ENCODE measurements around the gene ENDOU. TPM values are rescaled to one million over a fixed set of nuclear protein-coding genes. Genes with fewer than 3 reads are reported as not detected.
A peak's percentile ranks its signal among the peaks of the same experiment; 100 is the strongest.

ENDOU gene
- polyA plus RNA-seq, 3 donors, result 0.17 to 0.40 TPM; not detected in 1

DNA sequence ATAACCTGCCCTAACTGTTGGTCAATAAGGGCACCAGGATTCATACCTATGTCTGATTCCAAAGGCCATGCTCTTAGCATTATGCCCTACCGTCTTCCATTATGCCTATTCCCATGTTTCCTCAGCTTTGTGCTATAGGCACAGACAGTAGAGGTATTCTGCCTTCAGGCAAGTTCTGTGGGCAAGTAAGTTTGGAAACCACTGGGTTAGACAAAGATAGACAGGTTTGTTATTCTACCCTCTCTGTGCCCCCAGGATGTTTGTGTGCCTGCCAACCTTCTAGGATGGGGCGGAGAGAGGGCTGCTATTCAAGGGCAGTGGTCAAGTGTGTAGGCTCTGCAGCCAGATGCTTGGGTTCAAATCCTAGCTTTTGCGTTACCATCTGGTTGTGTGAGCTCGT lies 28.8 kb upstream of the ENDOU start:
- H3K9me3 Mint-ChIP-seq, result no peaks in the 10 kb centered on the region
- H3K27ac Mint-ChIP-seq, result no peak overlapping the region
- H3K36me3 ChIP-seq (replicated peaks in 1 of 2; ENCODE audit: control insufficient read depth in 1 of 2, insufficient read depth in 2 of 2, low read length in 2 of 2), result no peaks in the 10 kb centered on the region
- no peak overlapping the region for H3K9ac ChIP-seq (ENCODE audit: insufficient read depth, low read length, poor library complexity, severe bottlenecking)
- TF ChIP-seq, protein P1, sequence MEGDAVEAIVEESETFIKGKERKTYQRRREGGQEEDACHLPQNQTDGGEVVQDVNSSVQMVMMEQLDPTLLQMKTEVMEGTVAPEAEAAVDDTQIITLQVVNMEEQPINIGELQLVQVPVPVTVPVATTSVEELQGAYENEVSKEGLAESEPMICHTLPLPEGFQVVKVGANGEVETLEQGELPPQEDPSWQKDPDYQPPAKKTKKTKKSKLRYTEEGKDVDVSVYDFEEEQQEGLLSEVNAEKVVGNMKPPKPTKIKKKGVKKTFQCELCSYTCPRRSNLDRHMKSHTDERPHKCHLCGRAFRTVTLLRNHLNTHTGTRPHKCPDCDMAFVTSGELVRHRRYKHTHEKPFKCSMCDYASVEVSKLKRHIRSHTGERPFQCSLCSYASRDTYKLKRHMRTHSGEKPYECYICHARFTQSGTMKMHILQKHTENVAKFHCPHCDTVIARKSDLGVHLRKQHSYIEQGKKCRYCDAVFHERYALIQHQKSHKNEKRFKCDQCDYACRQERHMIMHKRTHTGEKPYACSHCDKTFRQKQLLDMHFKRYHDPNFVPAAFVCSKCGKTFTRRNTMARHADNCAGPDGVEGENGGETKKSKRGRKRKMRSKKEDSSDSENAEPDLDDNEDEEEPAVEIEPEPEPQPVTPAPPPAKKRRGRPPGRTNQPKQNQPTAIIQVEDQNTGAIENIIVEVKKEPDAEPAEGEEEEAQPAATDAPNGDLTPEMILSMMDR (IDR thresholded peaks at IDR 0.05), result no peak
- no peak overlapping the region for H3K4me3 ChIP-seq (replicated peaks in 1 of 3; ENCODE audit: low read depth in 2 of 3, low read length in 3 of 3)
- H3K4me1 Mint-ChIP-seq, result peaks cover 41% of the 10 kb centered on the region
- no peak overlapping the region for H3K27ac ChIP-seq (ENCODE audit: low read depth in 1 of 2, low read length in 2 of 2)
- no peak overlapping the region for H3K4me3 Mint-ChIP-seq
- peaks cover 5 to 14% (median 10%) of the 10 kb centered on the region in 3 donors for H3K27me3 Mint-ChIP-seq (ENCODE audit: low read depth in 3 of 3)
- WGBS (ENCODE audit: insufficient coverage), result 100% methylated on average over 1 of the region's 4 CpGs
- no peaks in the 10 kb centered on the region for H3K36me3 Mint-ChIP-seq
- no peaks in the 10 kb centered on the region for H3K27me3 ChIP-seq (ENCODE audit: control insufficient read depth in 2 of 2, insufficient read depth in 2 of 2, low read length in 2 of 2)
- intact Hi-C loops (cut with micrococcal nuclease), result no loop called here
- no peak overlapping the region for H3K4me2 ChIP-seq (replicated peaks; ENCODE audit: extremely low read depth, low read length, poor library complexity, severe bottlenecking)
- H4K20me1 ChIP-seq (ENCODE audit: insufficient read depth, low read length), result no peaks in the 10 kb centered on the region
- no peaks in the 10 kb centered on the region for H3K9me3 ChIP-seq (replicated peaks in 1 of 2; ENCODE audit: control insufficient read depth in 1 of 2, insufficient read depth in 1 of 2, low read length in 2 of 2)
- H3K79me2 ChIP-seq (ENCODE audit: insufficient read depth, low read length), result no peaks in the 10 kb centered on the region
- peaks cover 22 to 43% of the 10 kb centered on the region in 2 donors for H3K4me1 ChIP-seq (ENCODE audit: control insufficient read depth in 1 of 2, insufficient read depth in 2 of 2, low read length in 2 of 2)
- DNase-seq, result no peak
- H2AFZ ChIP-seq (ENCODE audit: insufficient read depth, low read depth, low read length, poor library complexity, severe bottlenecking), result no peak overlapping the region

DNA sequence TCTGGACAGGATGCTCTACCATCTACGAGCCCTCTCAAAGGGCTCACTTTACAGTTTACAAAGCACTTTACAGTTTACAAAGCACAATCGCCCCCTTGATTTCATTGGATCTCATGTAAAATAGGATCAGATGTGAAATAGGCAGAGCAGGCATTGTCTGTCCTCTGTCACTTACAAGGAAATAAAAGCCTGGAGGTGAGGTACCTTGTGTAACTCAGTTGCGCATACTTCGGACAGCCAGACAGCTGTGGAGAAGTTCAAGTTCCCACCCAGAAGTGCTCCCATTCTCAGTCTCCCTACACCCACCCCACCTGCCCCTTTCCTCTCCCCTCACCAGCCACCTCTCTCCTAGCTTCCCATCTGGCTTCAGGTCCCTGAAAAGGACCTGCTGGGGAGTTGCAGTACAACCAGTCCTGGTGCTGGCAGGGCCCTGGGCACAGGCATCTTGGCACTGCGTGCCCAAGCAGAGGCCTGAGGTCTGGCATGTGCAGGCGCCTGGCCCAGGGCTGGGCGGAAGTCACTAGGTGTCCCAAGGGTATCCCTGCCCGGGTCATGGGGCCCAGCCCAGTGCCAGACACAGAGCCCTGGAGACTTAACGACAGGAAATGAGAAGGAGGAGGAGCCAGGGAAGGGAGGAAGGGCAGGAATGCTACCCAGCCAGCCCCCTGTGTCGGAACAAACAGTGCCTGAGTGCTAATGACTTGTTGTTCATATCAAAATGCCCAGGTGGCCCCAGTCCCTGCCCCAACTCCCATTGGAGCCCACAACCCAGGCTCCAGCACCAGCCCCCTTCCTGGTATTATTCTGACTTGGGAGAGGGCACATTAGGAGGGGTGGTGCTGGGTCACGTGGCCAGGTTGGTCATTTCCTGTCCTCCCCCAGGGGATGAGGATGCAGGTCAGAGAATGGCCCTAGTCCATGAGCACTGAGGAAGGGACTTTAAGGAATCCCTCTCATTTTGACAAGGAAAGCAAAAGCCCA lies 28.0 kb upstream of the ENDOU start:
- TF ChIP-seq, protein P1 (IDR thresholded peaks at IDR 0.05), result no peak
- H3K27ac Mint-ChIP-seq, result peak overlapping the region in 2 of 7 donors; percentile 18 to 76
- 68% methylated on average over 5 of the region's 11 CpGs for WGBS (ENCODE audit: insufficient coverage)

More for the DNA sequence above, 28.0 kb upstream of the ENDOU start:
- peaks cover 38% of the 10 kb centered on the region for H3K4me1 Mint-ChIP-seq
- H3K9ac ChIP-seq (ENCODE audit: insufficient read depth, low read length, poor library complexity, severe bottlenecking), result no peak overlapping the region
- no peaks in the 10 kb centered on the region for H3K36me3 Mint-ChIP-seq
- no peaks in the 10 kb centered on the region for H4K20me1 ChIP-seq (ENCODE audit: insufficient read depth, low read length)
- H3K9me3 Mint-ChIP-seq, result no peaks in the 10 kb centered on the region
- intact Hi-C loops (cut with micrococcal nuclease), result no loop called here
- no peaks in the 10 kb centered on the region for H3K27me3 ChIP-seq (ENCODE audit: control insufficient read depth in 2 of 2, insufficient read depth in 2 of 2, low read length in 2 of 2)
- no peak overlapping the region for H3K4me3 Mint-ChIP-seq
- peaks cover 5 to 15% (median 14%) of the 10 kb centered on the region in 3 donors for H3K27me3 Mint-ChIP-seq (ENCODE audit: low read depth in 3 of 3)
- H2AFZ ChIP-seq (ENCODE audit: insufficient read depth, low read depth, low read length, poor library complexity, severe bottlenecking), result no peak overlapping the region
- peaks cover 15 to 36% of the 10 kb centered on the region in 2 donors for H3K4me1 ChIP-seq (ENCODE audit: control insufficient read depth in 1 of 2, insufficient read depth in 2 of 2, low read length in 2 of 2)
- H3K79me2 ChIP-seq (ENCODE audit: insufficient read depth, low read length), result no peaks in the 10 kb centered on the region
- no peaks in the 10 kb centered on the region for H3K36me3 ChIP-seq (replicated peaks in 1 of 2; ENCODE audit: control insufficient read depth in 1 of 2, insufficient read depth in 2 of 2, low read length in 2 of 2)
- H3K9me3 ChIP-seq (replicated peaks in 1 of 2; ENCODE audit: control insufficient read depth in 1 of 2, insufficient read depth in 1 of 2, low read length in 2 of 2), result no peaks in the 10 kb centered on the region
- no peak overlapping the region for H3K27ac ChIP-seq (ENCODE audit: low read depth in 1 of 2, low read length in 2 of 2)
- no peak for DNase-seq
- H3K4me2 ChIP-seq (replicated peaks; ENCODE audit: extremely low read depth, low read length, poor library complexity, severe bottlenecking), result no peak overlapping the region
- no peak overlapping the region for H3K4me3 ChIP-seq (replicated peaks in 1 of 3; ENCODE audit: low read depth in 2 of 3, low read length in 3 of 3)
